SKM-1 (cell line): ENCODE data around the gene VPS13D.
"Not testable (repeated sequence)": the region's sequence is repeated elsewhere in the genome, so short reads cannot be mapped to it uniquely, and the experiment has no call there.

Experiments used
- DNase-seq: peaks from one replicate; lab custom pipeline; 2025; ENCODE audit not compliant: unreplicated experiment; lab: John Stamatoyannopoulos, UW

VPS13D gene

GRCh38 chr1:12196641-12197482 lies 33.0 kb upstream of the VPS13D start:
- DNase-seq, result peak; percentile 95

DNA sequence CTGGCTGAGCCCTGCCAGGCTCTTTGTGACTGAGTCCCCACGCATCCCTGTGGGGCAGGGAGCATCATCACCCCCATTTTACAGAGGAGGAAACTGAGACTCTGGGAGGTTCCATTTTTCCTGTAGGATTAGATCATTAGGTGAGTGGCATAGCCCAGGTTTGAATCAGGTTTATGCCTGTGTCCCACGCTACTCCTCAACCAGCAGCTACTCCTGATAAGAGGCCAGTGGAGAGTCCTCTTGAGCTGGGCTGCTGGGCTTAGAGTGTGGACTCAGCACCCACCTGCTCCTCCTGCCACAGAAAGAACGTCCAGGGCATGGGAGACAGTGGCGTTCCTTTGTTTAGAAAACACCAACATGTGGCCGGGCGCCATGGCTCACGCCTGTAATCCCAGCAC lies 32.3 kb upstream of the VPS13D start:
- no peak for DNase-seq

GRCh38 chr1:12200208-12200607 lies 29.6 kb upstream of the VPS13D start:
- DNase-seq, result no peak

DNA sequence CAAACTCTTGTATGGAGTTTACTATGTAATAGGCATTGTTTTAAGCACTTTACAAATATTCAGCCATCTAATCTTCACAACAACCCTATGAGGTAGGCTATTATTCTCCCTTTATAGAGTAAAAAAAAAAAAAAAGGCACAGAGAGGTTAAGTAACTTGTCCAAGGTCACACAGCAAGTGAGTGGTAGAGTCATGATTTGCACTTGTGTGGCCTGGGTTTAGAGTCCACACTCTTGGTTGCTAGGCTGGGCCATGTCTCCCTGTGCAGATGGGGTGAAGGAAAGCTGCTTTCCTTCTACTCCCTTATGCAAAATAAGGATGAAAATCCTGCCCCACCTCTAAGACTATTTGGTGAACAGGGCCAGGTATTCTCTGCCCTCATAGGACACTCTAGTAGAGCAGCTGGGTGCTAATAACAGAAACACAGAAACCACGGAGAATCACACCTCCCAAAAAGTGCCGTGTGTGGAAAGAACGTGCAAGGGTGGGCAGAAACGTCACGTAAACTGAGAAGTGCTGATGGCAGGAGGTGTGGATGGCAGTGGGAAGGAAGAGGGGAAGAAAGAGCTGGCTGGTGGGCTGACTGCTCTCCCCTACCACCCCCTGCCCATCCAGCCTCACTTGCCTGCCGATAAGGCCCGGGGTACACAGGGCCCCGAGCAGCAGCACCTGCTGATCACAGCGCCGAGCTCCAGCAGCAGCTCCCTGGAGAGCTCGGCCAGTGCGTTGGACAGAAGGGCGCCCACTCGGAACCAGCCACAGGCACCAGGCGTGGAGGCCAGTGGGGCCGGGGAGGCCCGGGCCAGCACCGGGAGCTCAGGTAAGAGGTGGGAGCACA lies 28.3 kb upstream of the VPS13D start:
- DNase-seq, result no peak

- no peak for DNase-seq
Observed at GRCh38 chr1:12202190-12202497, 27.7 kb upstream of the VPS13D start.

DNA sequence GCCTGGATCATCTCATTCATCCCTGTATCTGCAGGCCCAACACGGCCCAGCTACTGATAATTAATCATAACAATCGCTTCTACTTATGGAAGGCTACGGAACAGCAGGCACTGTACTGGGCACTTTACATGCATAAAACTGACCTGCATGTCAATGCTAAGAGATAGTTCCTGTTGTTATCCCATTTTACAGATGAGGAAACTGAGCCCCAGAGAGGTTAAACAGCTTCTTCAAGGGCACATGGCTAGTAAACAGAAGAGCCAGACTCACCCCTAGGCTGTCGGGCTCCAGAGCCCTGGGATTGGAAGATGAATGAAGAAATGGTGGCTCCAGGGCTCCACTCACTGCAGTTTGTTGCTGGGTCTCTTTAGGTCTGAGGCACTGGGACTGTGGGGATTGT lies 27.3 kb upstream of the VPS13D start:
- DNase-seq, result no peak

DNA sequence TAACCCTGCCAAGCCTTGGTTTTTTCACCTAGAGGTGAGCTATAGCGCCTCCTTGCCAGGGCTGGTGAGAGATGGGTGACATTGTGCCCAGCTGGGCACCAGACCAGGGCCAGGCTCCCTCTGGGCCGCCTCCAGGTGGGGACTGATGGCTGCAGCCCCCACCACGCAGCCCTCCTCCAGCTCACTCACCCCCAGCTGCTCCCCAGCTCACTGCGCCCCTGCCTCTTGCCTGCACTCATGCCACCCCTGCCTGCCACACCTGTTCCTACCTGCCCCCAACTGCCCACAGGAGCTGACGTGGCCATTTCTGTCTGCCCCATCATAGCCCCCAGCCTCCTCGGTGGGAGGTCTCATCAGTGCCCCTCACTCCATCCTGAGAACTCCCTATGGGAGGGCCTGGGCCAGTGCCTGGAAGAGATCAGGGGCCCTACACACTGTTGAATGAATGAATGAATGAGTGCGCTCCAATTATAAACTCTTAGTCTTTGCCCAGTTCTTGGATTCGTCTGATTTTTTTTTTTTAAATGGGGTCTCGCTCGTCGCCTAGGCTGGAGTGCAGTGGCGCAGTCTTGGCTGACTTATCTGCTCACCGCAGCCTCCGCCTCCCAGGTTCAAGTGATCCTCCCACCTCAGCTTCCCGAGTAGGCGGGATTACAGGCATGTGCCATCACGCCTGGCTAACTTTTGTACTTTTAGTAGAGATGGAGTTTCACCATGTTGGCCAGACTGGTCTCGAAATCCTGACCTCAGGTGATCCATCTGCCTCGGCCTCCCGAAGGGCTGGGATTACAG lies 26.4 kb upstream of the VPS13D start:
- no peak for DNase-seq

DNA sequence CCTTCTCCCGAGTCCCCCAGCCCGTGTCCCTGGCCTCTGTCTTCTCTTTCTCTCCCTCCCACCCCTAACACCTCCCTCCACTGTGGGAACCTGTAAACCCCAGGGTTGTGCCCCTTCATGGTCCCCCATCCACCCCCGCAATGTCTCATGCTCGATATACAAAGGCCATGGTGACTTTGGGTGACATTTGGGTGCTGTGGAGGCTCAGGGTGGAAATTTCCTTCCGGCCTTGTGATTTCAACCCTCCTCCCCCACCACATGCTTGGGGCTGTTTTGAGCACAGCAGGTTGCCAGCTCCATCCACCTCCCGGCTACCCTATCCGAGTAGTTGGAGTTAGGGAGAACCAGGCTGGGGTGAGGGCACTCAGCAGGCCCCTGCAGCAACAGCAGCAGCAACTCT lies 25.7 kb upstream of the VPS13D start:
- DNase-seq, result no peak

DNA sequence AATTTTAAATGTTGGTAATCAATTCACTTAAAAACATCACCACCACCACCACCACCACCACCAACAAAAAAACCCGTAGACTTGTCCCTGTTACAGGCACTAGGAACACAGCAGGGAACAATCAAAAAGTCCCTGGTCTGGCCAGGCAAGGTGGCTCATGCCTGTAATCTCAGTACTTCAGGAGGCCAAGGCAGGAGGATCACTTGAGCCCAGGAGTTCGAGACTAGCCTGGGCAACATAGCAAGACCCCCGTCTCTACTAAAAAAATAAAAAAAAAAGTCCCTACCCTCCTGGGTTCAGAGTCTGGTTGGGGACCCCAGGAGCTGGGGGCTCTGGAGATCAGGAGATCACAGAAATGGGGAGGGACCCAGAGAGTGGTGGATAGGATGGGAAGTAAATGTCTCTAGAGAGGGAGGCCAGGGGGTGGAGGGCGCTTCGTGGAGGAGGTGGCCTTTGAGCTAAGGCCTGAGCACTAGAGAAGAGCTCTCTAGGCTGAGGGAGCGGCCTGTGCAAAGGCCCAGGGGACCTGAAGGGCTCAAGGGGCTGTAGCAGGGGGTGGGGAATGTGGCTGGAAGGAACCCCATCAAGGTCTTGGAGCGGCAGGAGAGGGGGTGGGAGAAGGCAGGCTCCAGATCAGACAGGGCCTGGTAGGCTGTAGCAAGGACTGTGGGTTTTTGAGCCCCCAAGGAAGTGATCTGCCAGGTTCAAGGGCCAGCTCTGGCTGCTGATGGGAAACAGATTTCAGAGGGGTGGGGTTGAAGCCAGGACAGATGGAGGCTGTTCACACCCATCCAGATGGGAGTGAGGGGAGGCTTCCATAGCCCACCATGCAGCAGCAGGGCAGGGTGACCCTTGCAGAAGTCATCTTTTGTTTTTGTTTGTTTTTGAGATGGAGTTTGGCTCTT lies 24.8 kb upstream of the VPS13D start:
- DNase-seq, result no peak

DNA sequence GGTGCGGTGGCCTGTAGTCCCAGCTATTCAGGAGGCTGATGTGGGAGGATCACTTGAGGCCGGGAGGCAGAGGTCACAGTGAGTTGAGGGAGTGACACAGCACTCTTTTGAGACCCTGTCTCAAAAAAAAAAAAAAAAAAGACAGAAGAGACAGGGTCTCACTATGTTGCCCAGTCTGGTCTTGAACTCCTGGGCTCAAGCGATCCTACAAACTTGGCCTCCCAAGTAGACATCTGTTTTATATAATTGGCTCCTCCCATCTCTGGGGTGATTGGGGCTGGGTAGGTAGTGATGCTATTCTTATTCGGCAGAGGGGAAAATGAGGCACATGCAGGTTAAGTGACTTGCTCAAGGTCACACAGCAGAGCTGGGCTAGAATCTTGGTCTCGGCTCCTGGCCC lies 23.6 kb upstream of the VPS13D start:
- no peak for DNase-seq

GRCh38 chr1:12206792-12207424 lies 22.9 kb upstream of the VPS13D start:
- no peak for DNase-seq

GRCh38 chr1:12208271-12208670 lies 21.6 kb upstream of the VPS13D start:
- DNase-seq, result no peak

DNA sequence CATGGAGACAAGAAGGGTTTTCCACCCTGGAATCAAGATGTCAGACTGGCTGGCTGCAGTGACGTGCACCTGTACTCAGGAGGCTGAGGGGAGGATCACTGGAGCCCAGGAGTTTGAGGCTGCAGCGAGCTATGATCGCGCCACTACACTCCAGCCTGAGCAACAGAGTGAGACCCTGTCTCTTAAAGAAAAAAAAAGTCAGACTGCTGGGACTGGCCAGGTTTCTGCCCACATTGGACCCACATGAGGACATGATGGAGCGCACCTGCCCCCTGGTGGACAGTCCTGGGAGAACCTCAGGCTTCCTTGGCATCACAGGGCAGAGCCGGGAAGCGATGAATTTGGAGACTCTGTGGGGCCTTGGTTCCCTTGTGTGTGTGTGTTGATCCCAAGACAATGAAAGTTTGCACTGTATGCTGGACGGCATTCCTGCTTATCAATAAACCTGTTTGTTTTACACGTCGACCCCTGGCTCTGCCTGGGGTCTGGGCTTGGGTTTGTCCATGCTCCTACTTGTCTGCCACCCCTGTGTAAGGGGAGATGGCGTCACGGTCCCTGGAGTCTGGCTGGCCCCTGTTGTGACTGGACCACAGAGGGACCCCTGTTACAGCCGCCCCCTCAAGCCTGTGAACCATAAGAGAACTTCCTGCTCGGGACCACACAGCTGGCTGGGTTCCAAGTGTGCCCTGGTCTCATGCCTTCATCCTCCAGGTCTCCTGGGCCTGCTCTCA lies 20.9 kb upstream of the VPS13D start:
- DNase-seq, result peak; percentile 52

DNA sequence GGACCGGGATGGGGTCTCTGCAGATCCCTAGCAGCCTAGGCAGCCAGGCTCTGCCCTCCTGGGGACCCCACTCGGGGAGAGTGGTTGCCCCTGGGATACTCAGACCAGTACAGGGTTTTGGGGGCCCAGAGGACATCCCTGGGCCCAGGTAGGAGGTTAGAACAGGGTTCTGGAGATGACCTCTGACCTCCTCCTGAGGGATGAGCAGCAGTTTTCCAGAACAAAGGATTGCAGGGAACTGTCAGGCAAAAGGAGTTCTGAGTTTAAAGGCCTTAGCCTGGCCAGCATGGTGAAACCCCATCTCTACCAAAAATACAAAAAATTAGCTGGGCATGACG lies 20.4 kb upstream of the VPS13D start:
- no peak for DNase-seq

DNA sequence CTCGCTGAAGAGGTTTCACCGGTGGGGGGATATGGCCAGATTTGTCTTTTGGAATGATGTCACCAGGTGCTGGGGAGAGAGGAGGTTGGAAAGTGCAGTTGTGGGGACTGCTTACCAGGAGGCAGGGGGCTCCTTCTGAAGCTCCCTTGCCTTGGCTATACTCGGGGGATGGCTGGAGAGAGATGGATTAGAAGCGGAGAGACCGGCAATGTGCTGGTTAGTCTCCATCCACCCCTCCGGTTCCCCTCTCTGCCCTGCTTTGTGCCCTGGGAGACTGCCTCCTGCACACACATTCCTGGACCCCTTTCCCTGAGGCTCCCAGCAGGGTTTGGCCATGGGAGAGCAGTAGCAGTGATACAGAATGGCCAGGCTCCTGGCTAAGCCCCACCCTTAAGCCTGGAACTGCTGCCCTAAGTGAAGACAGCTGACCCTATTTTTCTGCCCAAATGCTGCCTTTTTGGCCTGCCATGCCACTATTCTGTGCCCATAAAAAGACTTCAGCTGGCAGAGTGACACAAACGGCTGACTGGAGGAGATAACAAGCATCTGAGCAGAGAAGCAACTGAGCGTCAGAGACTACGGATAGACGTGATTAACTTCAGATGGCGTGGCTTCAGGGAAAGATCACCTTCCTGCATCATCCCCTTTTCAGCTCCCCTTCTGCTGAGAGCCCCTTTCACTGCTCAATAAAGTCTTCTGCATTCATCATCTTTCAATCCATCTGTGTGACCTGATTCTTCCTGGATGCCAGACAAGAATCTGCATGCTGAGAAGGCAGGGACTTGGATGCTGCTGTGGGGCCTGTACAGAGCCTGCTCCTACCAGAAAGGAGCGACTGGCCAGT lies 14.5 kb upstream of the VPS13D start:
- no peak for DNase-seq

DNA sequence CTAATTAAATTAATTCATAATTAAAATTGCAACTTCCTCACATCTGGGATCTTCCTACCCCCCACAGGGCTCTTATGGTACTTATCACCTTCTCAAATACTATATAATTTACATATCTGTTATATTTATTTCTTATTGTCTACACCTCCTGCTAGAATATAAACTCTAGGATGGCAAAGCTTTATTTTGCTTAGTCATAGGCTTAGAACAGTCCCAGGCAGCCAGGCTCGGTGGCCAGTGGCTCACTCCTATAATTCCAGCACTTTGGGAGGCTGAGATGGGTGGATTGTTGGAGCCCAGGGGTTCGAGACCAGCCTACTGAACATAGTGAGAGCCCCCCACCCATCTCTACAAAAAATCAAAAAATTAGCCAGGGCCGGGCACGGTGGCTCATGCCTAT lies 10.0 kb upstream of the VPS13D start:
- no peak for DNase-seq

GRCh38 chr1:12220890-12221289 lies 8.9 kb upstream of the VPS13D start:
- no peak for DNase-seq

DNA sequence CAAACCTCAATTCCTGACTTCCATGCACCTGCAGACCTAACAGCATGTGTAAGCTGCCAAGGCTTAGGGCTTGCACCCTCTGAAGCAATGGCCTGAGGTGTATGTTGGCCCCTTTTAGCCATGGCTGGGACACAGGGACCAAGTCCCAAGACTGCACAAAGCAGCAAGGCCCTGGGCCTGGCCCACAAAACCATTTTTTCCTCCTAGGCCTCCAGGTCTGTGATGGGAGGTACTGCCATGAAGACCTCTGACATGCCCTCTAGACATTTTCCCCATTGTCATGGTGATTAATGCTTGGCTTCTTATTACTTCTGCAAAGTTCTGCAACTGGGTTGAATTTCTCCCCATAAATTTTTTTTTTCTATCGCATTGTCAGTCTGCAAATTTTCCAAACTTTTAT lies 7.1 kb upstream of the VPS13D start:
- not testable (repeated sequence) for DNase-seq

- DNase-seq, result not testable (repeated sequence)
Observed at GRCh38 chr1:12224092-12224491, 5.7 kb upstream of the VPS13D start.
